Epithelial cell of esophagus (primary cell): ENCODE results near the gene KDELR3.

Experiments
- DNase-seq: peaks from one replicate; pipeline ENCODE4 v3.0.0; 2010; ENCODE audit warnings: low read depth
- H3K4me3 ChIP-seq: 2 replicates; pipeline ENCODE4 v1.5.1; 2011; ENCODE audit warnings: mild to moderate bottlenecking, low read length, control low read depth
- TF ChIP-seq, protein P1 (sequence below): IDR thresholded peaks from 2 replicates; pipeline ENCODE4 v1.5.1; 2011; ENCODE audit warnings: low read depth, mild to moderate bottlenecking, low read length, control low read depth, inconsistent platforms; ENCODE audit not compliant: insufficient read depth; ENCODE audit errors: missing control alignments

The KDELR3 gene

DNA sequence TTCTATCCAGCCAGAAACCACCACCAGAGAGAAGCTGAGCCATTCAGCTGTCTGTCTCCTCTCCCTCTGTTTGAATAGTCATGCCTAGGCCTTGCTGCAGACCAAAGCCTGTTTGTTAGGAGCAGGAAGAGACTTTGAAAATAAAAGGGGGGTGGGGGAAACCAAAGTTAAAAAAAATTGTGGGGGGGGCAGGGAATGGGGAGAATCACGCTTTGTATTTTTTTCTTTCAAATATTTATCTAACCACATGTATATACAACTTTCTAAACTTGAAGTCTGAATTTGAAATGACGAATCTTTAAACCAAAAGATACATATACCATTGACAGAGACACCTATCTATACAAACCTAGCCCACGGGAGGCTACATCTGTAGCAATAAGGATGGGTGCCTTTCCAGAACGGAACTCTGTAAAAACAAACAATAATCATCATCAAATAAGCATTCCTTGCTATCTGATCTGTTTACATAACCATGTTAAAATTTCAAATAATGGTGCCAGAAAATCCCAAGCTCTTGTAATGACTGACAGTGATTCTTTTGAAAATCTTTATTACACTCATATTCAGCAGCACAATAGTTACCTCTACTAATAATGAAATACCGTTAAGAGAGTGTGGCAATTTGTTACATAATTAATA lies 23.9 kb downstream of the KDELR3 start:
- TF ChIP-seq, protein P1, sequence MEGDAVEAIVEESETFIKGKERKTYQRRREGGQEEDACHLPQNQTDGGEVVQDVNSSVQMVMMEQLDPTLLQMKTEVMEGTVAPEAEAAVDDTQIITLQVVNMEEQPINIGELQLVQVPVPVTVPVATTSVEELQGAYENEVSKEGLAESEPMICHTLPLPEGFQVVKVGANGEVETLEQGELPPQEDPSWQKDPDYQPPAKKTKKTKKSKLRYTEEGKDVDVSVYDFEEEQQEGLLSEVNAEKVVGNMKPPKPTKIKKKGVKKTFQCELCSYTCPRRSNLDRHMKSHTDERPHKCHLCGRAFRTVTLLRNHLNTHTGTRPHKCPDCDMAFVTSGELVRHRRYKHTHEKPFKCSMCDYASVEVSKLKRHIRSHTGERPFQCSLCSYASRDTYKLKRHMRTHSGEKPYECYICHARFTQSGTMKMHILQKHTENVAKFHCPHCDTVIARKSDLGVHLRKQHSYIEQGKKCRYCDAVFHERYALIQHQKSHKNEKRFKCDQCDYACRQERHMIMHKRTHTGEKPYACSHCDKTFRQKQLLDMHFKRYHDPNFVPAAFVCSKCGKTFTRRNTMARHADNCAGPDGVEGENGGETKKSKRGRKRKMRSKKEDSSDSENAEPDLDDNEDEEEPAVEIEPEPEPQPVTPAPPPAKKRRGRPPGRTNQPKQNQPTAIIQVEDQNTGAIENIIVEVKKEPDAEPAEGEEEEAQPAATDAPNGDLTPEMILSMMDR, result no peak
- H3K4me3 ChIP-seq, result no peak overlapping the region
- no peak for DNase-seq

DNA sequence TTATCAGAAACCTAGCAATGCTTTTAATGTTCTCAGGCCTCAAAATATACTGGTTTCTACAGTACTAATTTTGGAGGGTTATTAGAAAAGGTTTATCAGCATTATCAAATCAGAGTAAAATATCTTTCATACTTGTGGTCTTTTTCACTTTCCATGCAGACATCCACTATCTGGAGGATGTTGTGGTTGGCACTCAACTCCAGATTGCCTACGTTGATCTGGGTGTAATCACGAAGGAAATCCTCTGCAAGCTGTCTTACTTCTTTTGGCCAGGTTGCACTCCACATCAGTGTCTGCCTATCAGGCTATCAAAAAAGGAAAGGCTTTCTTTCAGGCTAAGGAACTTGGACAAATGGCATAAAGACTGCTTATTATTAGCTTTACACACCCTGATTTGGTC lies 26.6 kb downstream of the KDELR3 start:
- no peak for DNase-seq
- H3K4me3 ChIP-seq, result no peak overlapping the region
- TF ChIP-seq, protein P1, result no peak

DNA sequence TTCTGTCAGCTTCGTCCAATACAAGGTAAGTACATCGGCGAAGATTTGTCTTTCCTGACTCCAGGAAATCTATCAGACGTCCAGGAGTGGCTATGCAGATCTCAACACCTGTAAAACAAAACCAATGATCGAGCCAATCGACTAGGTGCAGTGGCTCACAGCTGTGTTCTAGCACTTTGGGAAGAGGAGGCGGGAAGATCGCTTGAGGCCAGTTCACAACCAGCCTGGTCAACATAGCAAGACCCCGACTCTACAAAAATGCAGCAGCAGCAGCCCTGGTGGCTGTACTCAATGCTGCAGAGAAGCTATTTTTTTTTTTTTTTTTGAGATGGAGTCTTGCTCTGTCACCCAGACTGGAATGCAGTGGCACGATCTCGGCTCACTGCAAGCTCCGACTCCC lies 27.0 kb downstream of the KDELR3 start:
- TF ChIP-seq, protein P1, result peak; percentile 14
- H3K4me3 ChIP-seq, result no peak overlapping the region

DNA sequence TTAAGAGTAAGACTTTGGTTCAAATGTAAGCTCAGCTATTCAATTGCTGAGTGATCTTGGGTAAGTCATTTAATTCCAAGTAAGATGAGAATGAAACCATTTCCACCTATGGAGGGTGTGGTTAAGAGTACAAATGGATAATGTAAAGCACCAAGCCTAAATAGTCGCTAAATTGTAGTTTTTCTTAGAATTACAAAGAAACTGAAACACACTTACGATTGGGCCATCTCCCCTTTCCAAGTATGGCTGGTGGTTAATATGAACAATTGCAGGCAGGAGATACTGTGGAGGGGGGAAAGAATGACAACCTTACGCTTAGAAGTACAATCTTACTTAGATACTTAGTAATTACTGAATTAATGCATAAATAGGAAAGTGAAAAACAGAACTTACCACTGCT lies 30.0 kb downstream of the KDELR3 start:
- TF ChIP-seq, protein P1, result no peak
- DNase-seq, result no peak
- H3K4me3 ChIP-seq, result no peak overlapping the region

More for the DNA sequence above, 27.0 kb downstream of the KDELR3 start:
- DNase-seq, result no peak

DNA sequence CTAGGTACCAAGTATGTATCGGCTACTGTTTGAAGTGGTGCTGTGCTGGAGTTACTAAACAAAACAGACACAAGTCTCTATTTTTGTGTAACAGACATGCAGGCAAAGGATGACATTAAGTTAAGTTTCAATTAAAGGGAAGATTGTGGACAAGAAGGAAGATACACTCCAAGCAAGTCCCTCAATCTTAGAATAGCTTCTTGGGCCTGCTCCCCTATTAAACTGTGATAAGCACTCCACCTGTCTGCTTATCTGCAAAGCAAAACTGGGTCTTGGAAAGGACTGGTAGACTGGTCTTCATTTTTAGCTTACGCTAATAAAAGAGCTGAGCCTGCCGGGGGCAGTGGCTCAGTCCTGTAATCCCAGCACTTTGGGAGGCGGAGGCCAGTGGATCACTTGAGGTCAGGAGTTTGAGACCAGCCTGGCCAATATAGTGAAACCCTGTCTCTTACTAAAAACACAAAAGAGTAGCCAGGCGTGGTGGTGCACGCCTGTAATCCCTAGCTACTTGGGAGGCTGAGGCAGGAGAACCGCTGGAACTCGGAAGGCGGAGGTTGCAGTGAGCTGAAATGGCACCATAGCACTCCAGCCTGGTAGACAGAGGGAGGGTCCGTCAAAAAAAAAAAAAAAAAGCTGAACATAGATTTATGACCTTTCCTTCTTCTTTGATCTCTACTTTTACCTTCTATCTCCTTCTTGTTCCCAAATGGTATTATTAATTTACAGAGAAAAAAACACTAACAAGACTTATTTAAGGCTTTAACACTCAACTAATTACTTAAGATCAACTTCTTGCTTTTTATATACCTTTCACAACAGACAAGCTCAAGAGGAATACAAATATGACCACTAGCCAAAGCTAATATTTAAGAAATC lies 34.1 kb downstream of the KDELR3 start:
- TF ChIP-seq, protein P1, result no peak
- H3K4me3 ChIP-seq, result peak overlapping the region; percentile 83
- no peak for DNase-seq

DNA sequence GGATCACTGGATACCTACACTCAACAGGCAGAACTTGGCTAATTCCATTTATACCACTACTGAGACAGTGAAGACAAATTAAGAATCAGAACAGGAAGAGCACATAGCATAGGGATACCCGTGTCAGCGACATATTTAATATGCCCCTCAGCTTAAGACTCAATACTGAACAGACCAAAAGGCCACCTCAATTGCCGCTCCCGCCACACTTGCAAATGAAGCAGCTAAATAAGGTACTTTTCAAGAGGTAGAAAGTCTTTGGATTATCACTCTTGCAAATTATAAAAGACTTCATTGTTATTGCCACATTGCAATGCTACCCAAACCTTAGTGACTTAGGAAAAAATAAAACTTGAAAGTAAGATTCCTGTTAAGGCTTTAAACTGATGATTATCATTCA lies 35.1 kb downstream of the KDELR3 start:
- TF ChIP-seq, protein P1, result no peak
- peak overlapping the region; percentile 83 for H3K4me3 ChIP-seq
- no peak for DNase-seq
